Skeletal muscle cell (primary cell): ENCODE data around the gene TSN.
A peak's percentile ranks its signal among the peaks of the same experiment; 100 is the strongest.
"Not testable (repeated sequence)": the region's sequence is repeated elsewhere in the genome, so short reads cannot be mapped to it uniquely, and the experiment has no call there.

ENCODE experiments used
- DNase-seq: peaks from one replicate; pipeline ENCODE4 v3.0.0-alpha.2; 2010; ENCODE audit warnings: low read depth
- H3K4me3 ChIP-seq: 2 replicates; pipeline ENCODE4 v1.5.1; 2011; ENCODE audit warnings: low read depth, mild to moderate bottlenecking, control low read depth, low read length, moderate library complexity

TSN gene

GRCh38 chr2:121793816-121794215 is 38.4 kb downstream of the TSN start:
- H3K4me3 ChIP-seq, result no peak overlapping the region
- no peak for DNase-seq

- H3K4me3 ChIP-seq, result no peak overlapping the region
- no peak for DNase-seq
Observed at GRCh38 chr2:121794233-121794632, 38.8 kb downstream of the TSN start.

DNA sequence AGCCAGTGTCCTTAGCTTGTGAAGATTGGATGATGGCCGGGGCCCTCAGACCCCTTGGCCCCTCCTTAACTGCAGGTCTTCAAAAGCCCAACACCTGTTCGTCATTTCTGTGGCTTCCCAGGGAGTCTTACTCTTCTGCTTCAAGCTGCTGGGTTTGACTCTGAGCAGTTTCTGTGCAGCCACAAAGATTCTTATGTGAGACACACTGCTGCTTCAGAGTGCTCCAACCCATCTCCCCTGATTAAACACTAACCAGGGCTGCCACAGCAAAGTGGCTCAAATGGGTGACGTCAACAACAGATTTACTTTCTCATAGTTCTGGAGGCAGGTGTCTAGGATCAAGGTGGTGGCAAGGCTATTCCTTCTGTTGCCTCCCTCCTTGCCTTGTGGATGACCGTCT is 40.8 kb downstream of the TSN start:
- no peak for DNase-seq
- no peak overlapping the region for H3K4me3 ChIP-seq

- no peak for DNase-seq
- no peak overlapping the region for H3K4me3 ChIP-seq
Observed at GRCh38 chr2:121798617-121799016, 43.2 kb downstream of the TSN start.

DNA sequence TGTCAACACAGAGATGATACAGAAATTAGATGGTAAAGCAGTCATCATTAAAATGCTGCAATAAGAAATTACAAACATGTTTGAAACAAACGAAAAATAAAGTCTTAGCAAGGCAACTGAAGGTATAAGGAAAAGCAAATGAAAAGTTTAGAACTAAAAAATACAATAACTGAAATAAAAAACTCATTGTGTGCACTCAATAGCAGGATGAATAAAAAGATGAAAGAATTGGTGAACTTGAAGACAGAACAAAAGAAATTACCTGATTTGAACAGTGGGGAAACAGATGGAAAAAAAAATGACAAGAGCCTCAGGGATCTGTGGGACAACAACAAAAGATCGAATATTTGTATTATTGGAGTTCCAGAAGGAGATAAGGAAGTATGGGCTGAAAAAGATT is 46.5 kb downstream of the TSN start:
- no peak overlapping the region for H3K4me3 ChIP-seq
- no peak for DNase-seq

DNA sequence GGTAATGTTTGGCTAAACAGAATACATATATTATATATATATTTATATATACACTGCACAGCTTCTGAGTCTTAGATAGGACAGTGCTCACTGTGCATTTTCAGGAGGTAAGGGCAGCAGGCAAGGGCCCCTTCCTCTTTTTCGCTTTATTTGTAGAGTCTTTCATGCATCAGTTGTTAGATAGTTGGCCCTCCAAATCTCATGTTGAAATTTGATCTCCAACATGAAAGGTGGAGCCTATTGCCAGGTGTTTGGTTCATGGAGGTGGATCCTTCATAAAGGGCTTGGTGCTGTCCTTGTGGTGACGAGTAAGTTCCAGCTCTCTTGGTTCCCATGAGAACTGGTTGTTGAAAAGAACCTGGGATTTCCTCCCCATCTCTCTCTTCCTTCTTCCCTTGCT is 48.1 kb downstream of the TSN start:
- DNase-seq, result no peak

DNA sequence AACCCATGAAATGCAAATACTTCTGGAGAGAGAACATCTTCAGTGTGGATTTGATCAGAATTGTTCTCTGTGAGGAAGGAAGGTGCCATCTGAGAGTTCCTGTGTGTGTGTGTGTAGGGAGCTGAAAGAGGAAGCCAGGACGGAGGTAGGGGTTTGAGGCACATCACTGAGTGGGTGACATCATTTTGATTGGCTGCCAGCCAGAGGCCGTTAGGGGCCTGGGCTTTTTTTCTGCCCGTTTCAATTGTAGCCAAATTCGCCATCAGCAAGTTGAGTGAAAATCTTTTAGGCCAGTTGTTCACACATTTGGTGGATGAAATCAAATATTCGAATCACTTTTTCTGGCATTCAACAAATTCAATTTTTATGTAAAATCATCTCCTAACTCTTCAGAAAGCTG is 48.9 kb downstream of the TSN start:
- no peak overlapping the region for H3K4me3 ChIP-seq
- DNase-seq, result no peak

More for the DNA sequence above, 48.1 kb downstream of the TSN start:
- no peak overlapping the region for H3K4me3 ChIP-seq

GRCh38 chr2:121804997-121805765 is 49.7 kb downstream of the TSN start:
- H3K4me3 ChIP-seq, result no peak overlapping the region
- DNase-seq, result no peak

- no peak for DNase-seq
- H3K4me3 ChIP-seq, result no peak overlapping the region
Observed at GRCh38 chr2:121805766-121806143, 50.3 kb downstream of the TSN start.

DNA sequence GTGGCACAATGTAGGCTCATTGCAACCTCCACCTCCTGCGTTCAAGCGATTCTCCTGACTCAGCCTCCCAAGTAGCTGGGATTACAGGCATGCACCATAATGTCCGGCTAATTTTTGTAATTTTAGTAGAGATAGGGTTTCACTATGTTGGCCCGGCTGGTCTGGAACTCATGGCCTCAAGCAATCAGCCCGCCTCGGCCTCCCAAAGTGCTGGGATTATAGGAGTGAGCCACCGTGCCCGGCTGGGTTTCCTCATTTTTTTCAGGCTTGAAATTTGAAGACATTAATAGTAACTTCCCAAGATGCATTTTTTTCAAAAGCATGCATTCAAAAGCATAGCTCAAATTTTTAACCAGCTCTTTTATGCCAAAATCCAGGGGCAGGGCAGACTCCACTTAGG is 52.3 kb downstream of the TSN start:
- DNase-seq, H3K4me3 ChIP-seq: not testable (repeated sequence)

DNA sequence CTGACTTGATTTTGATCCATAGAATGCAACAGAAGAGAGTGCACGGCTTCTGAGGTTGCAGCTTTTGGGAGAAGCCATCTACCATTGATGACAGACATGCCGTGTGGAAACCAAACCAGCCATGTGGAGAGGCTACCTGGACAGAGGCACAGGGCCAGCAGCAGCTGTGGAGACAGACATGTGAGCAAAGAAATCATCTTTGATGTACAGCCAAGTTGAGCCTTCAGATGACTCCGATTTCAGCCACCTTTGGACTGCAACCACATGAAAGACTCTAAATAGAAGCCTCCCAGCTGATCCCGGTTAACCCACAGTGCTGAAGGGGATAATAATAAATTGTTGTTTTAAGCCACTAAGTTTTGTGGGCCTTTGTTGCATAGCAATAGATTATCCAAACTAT is 54.2 kb downstream of the TSN start:
- no peak overlapping the region for H3K4me3 ChIP-seq
- no peak for DNase-seq

DNA sequence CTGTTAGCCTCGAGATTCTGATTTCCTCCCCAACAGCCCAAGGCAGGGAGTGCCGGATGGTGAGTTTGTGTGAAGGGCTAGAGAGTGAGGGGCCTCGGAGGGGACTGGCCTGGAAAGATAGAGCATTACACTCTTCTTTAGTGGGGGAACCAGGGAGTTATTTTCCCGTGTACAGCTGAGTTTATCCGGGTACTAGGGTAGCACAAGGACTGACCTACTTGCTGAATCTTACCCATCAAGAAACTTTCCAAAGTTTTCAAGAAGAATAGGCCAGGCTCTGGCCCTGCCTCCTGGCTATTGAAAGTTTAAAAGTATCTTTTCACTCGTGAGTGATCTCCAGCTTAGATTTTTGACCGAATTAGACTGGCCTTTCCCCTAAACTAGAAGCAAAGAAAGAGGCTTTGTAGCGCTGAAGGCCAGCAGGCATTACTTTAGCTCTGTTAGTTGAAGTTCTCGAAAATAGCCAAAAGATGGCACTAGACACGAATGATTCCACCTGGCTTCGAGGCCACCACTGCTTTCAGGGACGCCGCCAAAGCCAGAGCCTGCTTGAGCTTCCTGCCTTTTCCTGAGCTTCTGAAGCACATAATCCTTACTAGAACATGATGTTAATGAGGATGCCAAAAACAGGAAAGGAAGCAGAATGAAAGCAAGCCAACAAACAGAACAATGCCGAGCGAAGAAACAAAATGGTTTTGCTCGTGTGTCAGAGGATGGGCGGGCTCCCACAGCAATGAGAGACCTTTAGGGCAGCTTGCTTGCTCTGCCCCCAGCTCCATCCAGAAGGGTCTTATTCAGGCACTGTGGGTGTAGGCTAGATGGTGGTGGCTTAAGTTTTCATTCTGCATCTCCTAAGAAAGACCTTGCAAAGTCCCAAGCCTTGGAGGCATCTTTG is 55.8 kb downstream of the TSN start:
- DNase-seq, result peak; percentile 36
- H3K4me3 ChIP-seq, result no peak overlapping the region

- DNase-seq, H3K4me3 ChIP-seq: not testable (repeated sequence)
Observed at GRCh38 chr2:121813083-121813482, 57.6 kb downstream of the TSN start.

DNA sequence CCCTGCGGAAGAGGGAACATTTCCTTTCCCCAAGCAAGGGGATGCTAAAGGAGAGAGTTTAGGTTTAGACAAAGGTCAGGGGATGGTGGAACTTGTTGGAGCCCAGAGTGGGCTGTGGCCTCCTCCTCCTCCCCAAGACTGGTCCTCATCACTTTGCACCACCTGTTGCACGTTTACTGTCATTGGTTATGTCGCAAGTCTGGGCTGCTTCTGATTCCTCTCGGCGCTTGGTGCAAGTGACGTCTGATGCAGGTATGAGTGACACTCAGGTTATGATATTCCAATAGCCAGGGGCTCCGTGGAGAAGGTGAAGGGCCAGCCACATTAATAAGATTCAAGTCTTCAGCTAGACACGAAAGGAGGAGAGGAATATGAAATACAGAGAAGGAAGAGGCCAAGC is 59.8 kb downstream of the TSN start:
- DNase-seq, result no peak
- H3K4me3 ChIP-seq, result no peak overlapping the region

DNA sequence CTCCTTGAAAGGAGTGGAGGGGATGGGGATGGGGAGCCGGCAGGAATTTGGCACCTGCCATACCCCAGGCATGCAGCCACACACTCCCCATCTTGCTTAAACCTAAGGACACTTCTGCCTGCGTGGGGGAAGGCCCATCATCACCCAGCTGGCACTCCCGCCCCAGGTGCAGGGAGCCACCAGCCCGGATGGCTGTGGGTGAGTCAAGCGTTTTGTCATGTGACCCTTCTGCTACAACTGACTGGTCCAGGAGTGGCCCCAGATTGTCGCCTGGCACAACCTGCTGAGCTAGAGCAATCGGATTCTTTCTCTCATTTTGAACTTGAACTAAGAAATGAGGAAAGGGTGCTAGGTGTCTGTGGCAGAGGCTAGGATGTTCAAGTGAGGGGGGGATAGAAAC is 61.3 kb downstream of the TSN start:
- no peak overlapping the region for H3K4me3 ChIP-seq
- DNase-seq, result no peak

DNA sequence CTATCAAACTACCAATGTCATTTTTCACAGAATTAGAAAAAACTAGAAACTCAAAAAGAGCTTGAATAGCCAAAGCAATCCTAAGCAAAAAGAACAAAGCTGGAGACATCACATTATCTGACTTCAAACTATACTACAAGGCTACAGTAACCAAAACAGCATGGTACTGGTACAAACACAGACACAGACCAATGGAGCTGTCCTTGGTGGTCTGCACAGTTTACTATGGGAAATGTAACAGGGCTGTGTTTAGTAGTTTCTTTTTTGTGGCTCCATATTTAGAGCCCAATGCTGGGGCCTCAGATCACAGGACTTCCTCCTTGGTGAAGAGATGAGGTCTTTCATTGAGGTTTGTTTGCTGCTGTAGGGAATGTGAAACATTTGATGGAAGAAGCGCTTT is 61.9 kb downstream of the TSN start:
- H3K4me3 ChIP-seq, DNase-seq: not testable (repeated sequence)
